ENCODE results near the gene NIPSNAP2. TPM values are rescaled to one million over a fixed set of nuclear protein-coding genes. Genes with fewer than 3 reads are reported as not detected.
"Not testable (repeated sequence)": the region's sequence is repeated elsewhere in the genome, so short reads cannot be mapped to it uniquely, and the experiment has no call there.

Gene NIPSNAP2
- total RNA-seq, 1 donor from 2014 or later: 80.6 TPM

GRCh38 chr7:56028942-56029630, 64.7 kb downstream of the NIPSNAP2 start:
- Histone ChIP-seq H3K27me3 (no peaks in the 10 kb centered on the region), H3K9ac (no peak overlapping the region), H3F3A (ENCODE audit: low read depth) (peaks cover 9% of the 10 kb centered on the region), H4K20me1 (ENCODE audit: low read depth) (no peaks in the 10 kb centered on the region), H2AFZ (replicated peaks) (no peak overlapping the region), H3K4me1 (peaks cover 6% of the 10 kb centered on the region), H3K79me2 (ENCODE audit: low read depth) (peaks cover 15% of the 10 kb centered on the region), H3K4me3 (no peak overlapping the region), H3K36me3 (no peaks in the 10 kb centered on the region), H3K27ac (no peak overlapping the region), H3K4me2 (no peak overlapping the region), H3K9me3 (ENCODE audit: low read depth) (no peaks in the 10 kb centered on the region)
- Mint-ChIP-seq H3K4me1 (peaks cover 4% of the 10 kb centered on the region), H3K27ac (no peak overlapping the region), H3K27me3 (ENCODE audit: insufficient read depth, low read depth) (peaks cover 2% of the 10 kb centered on the region), H3K36me3 (peaks cover 17% of the 10 kb centered on the region), H3K4me3 (no peak overlapping the region), H3K9me3 (no peaks in the 10 kb centered on the region)
- no peak for DNase-seq (ENCODE audit: low spot score)
- TF ChIP-seq, protein P1, sequence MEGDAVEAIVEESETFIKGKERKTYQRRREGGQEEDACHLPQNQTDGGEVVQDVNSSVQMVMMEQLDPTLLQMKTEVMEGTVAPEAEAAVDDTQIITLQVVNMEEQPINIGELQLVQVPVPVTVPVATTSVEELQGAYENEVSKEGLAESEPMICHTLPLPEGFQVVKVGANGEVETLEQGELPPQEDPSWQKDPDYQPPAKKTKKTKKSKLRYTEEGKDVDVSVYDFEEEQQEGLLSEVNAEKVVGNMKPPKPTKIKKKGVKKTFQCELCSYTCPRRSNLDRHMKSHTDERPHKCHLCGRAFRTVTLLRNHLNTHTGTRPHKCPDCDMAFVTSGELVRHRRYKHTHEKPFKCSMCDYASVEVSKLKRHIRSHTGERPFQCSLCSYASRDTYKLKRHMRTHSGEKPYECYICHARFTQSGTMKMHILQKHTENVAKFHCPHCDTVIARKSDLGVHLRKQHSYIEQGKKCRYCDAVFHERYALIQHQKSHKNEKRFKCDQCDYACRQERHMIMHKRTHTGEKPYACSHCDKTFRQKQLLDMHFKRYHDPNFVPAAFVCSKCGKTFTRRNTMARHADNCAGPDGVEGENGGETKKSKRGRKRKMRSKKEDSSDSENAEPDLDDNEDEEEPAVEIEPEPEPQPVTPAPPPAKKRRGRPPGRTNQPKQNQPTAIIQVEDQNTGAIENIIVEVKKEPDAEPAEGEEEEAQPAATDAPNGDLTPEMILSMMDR (IDR thresholded peaks at IDR 0.05): no peak
- TF ChIP-seq EZH2 (IDR thresholded peaks at IDR 0.05) (no peak), EZH2phosphoT487 (IDR thresholded peaks at IDR 0.05) (no peak)

DNA sequence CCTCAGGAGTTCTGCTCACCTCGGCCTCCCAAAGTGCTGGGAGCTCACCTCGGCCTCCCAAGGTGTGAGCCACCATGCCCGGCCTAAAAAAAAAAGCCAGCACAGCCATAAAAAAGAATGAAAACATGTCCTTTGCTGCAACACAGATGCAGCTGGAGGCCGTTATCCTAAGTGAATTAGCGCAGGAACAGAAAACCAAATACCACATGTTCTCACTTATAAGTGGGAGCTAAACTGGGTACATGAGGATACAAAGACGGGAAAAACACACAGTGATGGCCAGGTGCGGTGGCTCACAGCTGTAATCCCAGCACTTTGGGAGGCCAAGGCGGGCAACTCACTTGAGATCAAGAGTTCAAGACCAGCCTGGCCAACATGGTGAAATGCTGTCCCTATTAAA, 66.0 kb downstream of the NIPSNAP2 start:
- TF ChIP-seq, protein P1 (IDR thresholded peaks at IDR 0.05): no peak
- no peak for TF ChIP-seq EZH2 (IDR thresholded peaks at IDR 0.05)
- no peak for TF ChIP-seq EZH2phosphoT487 (IDR thresholded peaks at IDR 0.05)
- H3K27me3 ChIP-seq: no peaks in the 10 kb centered on the region
- H3K36me3 Mint-ChIP-seq: peaks cover 14% of the 10 kb centered on the region

DNA sequence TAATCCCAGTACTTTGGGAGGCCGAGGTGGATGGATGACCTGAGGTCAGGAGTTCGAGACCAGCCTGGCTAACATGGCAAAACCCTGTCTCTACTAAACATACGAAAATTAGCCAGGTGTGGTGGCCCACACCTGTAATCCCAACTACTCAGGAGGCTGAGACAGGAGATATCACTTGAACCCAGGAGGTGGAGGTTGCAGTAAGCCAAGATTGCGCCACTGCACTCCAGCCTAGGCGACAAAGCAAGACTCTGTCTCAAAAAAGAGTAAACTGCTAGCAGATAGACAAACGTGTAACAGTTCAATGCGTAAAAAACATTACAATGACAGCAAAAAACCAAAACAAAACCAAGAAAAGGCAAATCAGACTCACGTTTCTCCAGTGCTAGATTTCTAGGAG, 67.2 kb downstream of the NIPSNAP2 start:
- H4K20me1 ChIP-seq (ENCODE audit: low read depth); H3K27ac ChIP-seq; H3K36me3 ChIP-seq; H3K9me3 ChIP-seq (ENCODE audit: low read depth); H3K9me3 Mint-ChIP-seq; H3K4me1 ChIP-seq; H3K27me3 ChIP-seq; H3K9ac ChIP-seq; H3K27ac Mint-ChIP-seq; H3K4me2 ChIP-seq; H3K27me3 Mint-ChIP-seq (ENCODE audit: insufficient read depth, low read depth); H3K4me1 Mint-ChIP-seq; H2AFZ ChIP-seq (replicated peaks); H3K4me3 Mint-ChIP-seq; DNase-seq (ENCODE audit: low spot score); H3K4me3 ChIP-seq: not testable (repeated sequence)
- peaks cover 21% of the 10 kb centered on the region for H3F3A ChIP-seq (ENCODE audit: low read depth)
- peaks cover 11% of the 10 kb centered on the region for H3K36me3 Mint-ChIP-seq
- H3K79me2 ChIP-seq (ENCODE audit: low read depth): peaks cover 15% of the 10 kb centered on the region

More for the DNA sequence above, 66.0 kb downstream of the NIPSNAP2 start:
- Histone ChIP-seq H3K9me3 (ENCODE audit: low read depth) (no peaks in the 10 kb centered on the region), H3F3A (ENCODE audit: low read depth) (peaks cover 21% of the 10 kb centered on the region), H4K20me1 (ENCODE audit: low read depth) (no peaks in the 10 kb centered on the region), H2AFZ (replicated peaks) (no peak overlapping the region), H3K79me2 (ENCODE audit: low read depth) (peaks cover 15% of the 10 kb centered on the region), H3K4me1 (peaks cover 6% of the 10 kb centered on the region), H3K9ac (no peak overlapping the region), H3K4me2 (no peak overlapping the region), H3K36me3 (no peaks in the 10 kb centered on the region), H3K4me3 (no peak overlapping the region), H3K27ac (no peak overlapping the region)
- H3K9me3 Mint-ChIP-seq: no peaks in the 10 kb centered on the region
- peaks cover 2% of the 10 kb centered on the region for H3K27me3 Mint-ChIP-seq (ENCODE audit: insufficient read depth, low read depth)
- no peak for DNase-seq (ENCODE audit: low spot score)
- H3K4me1 Mint-ChIP-seq: peaks cover 4% of the 10 kb centered on the region
- no peak overlapping the region for H3K27ac Mint-ChIP-seq
- no peak overlapping the region for H3K4me3 Mint-ChIP-seq

GRCh38 chr7:56032578-56032977, 68.2 kb downstream of the NIPSNAP2 start:
- Histone ChIP-seq H3K4me2 (peak overlapping the region; percentile 94), H3K79me2 (ENCODE audit: low read depth) (peaks cover 15% of the 10 kb centered on the region), H3F3A (ENCODE audit: low read depth) (peaks cover 21% of the 10 kb centered on the region)
- not testable (repeated sequence) for DNase-seq (ENCODE audit: low spot score); H3K4me1 ChIP-seq; H3K4me1 Mint-ChIP-seq; H3K27ac ChIP-seq; H3K4me3 ChIP-seq; H3K36me3 Mint-ChIP-seq; H3K27ac Mint-ChIP-seq; H3K27me3 Mint-ChIP-seq (ENCODE audit: insufficient read depth, low read depth); H3K4me3 Mint-ChIP-seq; H3K9ac ChIP-seq; H3K27me3 ChIP-seq; H3K9me3 ChIP-seq (ENCODE audit: low read depth); H3K9me3 Mint-ChIP-seq; H3K36me3 ChIP-seq; H4K20me1 ChIP-seq (ENCODE audit: low read depth); H2AFZ ChIP-seq (replicated peaks)

Measured in neural progenitor cell (in vitro differentiated cells).